Islet of Langerhans (tissue), 1 donor: Measurements from ENCODE around the gene FHOD3.

Experiments
- FAIRE-seq: peaks from one replicate; lab custom pipeline; 2011; peaks lifted over from hg19 to GRCh38; lab: Jason Lieb, UNC

The FHOD3 gene

GRCh38 chr18:36481935-36482334 is 184.4 kb downstream of the FHOD3 start:
- no peak for FAIRE-seq

GRCh38 chr18:36484591-36484990 is 187.1 kb downstream of the FHOD3 start:
- FAIRE-seq = no peak

GRCh38 chr18:36485772-36486171 is 188.3 kb downstream of the FHOD3 start:
- no peak for FAIRE-seq

GRCh38 chr18:36488131-36488530 is 190.6 kb downstream of the FHOD3 start:
- no peak for FAIRE-seq

GRCh38 chr18:36490897-36491296 is 193.4 kb downstream of the FHOD3 start:
- FAIRE-seq = no peak

- FAIRE-seq = no peak
Observed at GRCh38 chr18:36492604-36493329, 195.3 kb downstream of the FHOD3 start.

- FAIRE-seq = no peak
Observed at GRCh38 chr18:36493349-36494159, 196.0 kb downstream of the FHOD3 start.

GRCh38 chr18:36494160-36494437 is 196.6 kb downstream of the FHOD3 start:
- no peak for FAIRE-seq

- FAIRE-seq = no peak
Observed at GRCh38 chr18:36496022-36496421, 198.5 kb downstream of the FHOD3 start.

GRCh38 chr18:36499938-36500337 is 202.4 kb downstream of the FHOD3 start:
- no peak for FAIRE-seq

GRCh38 chr18:36501100-36501499 is 203.6 kb downstream of the FHOD3 start:
- FAIRE-seq = no peak

- no peak for FAIRE-seq
Observed at GRCh38 chr18:36503477-36503876, 206.0 kb downstream of the FHOD3 start.

- FAIRE-seq = no peak
Observed at GRCh38 chr18:36504928-36505327, 207.4 kb downstream of the FHOD3 start.

GRCh38 chr18:36505665-36506064 is 208.2 kb downstream of the FHOD3 start:
- FAIRE-seq = no peak

GRCh38 chr18:36509646-36510197 is 212.2 kb downstream of the FHOD3 start:
- FAIRE-seq = no peak

- FAIRE-seq = no peak
Observed at GRCh38 chr18:36511791-36512352, 214.4 kb downstream of the FHOD3 start.

GRCh38 chr18:36513556-36513955 is 216.0 kb downstream of the FHOD3 start:
- FAIRE-seq = no peak

- no peak for FAIRE-seq
Observed at GRCh38 chr18:36514778-36515177, 217.3 kb downstream of the FHOD3 start.

- FAIRE-seq = no peak
Observed at GRCh38 chr18:36516258-36516657, 218.7 kb downstream of the FHOD3 start.

- no peak for FAIRE-seq
Observed at GRCh38 chr18:36516726-36517125, 219.2 kb downstream of the FHOD3 start.

- no peak for FAIRE-seq
Observed at GRCh38 chr18:36518839-36519238, 221.3 kb downstream of the FHOD3 start.

- no peak for FAIRE-seq
Observed at GRCh38 chr18:36519358-36519757, 221.8 kb downstream of the FHOD3 start.

GRCh38 chr18:36522509-36522908 is 225.0 kb downstream of the FHOD3 start:
- FAIRE-seq = no peak
